ENCODE data around the gene NAT14.

Gene NAT14

DNA sequence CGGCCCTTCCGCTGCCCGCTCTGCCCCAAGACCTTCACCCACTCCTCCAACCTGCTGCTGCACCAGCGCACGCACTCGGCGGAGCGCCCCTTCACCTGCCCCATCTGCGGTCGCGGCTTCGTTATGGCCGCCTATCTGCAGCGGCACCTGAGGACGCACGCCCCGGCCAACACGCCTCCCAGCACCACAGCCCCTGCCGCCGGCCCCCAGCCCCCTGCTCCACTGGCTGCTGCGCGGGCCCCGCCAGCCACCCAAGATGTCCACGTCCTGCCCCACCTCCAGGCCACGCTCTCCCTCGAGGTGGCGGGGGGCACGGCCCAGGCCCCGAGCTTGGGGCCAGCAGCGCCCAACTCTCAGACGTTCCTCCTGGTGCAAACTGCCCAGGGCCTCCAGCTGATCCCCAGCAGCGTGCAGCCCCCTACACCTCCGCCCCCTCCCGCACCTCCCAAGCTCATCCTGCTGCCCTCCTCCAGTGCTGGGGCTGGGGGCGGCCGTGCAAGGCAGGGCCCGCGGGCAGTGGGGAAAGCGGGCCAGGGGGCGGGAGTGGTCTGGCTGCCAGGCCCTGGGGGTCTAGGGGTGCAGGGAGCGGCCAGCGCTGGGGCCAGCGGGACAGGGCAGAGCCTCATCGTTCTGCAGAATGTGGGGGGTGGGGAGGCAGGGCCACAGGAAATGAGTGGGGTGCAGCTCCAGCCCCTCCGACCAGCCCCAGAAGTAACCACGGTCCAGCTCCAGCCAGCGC, 1.9 kb upstream of the NAT14 start:
- no peak for DNase-seq
- H3K27me3 ChIP-seq (replicated peaks in 2 of 5; ENCODE audit: control insufficient read depth in 4 of 5, insufficient read depth in 5 of 5, low read length in 4 of 5), result no peaks in the 10 kb centered on the region
- H3K4me1 ChIP-seq (ENCODE audit: control extremely low read depth in 1 of 4, control insufficient read depth in 4 of 4, insufficient read depth in 4 of 4, low read length in 3 of 4), result peaks cover 0 to 36% (median 26%) of the 10 kb centered on the region in 4 experiments
- POLR2A ChIA-PET, result no interaction called here
- no peak overlapping the region for H3K4me3 ChIP-seq (ENCODE audit: control insufficient read depth in 1 of 7, extremely low read depth in 1 of 7, insufficient read depth in 4 of 7, low read depth in 2 of 7, low read length in 6 of 7)
- WGBS (ENCODE audit: insufficient coverage), result 94% methylated on average over 45 of the region's 47 CpGs
- no peak overlapping the region for H3K27ac ChIP-seq (ENCODE audit: insufficient read depth in 1 of 2, low read depth in 1 of 2, low read length in 2 of 2, poor library complexity in 1 of 2, severe bottlenecking in 2 of 2)
- H3K9me3 ChIP-seq (ENCODE audit: control extremely low read depth in 1 of 5, control insufficient read depth in 4 of 5, insufficient read depth in 2 of 5, low read depth in 1 of 5, low read length in 4 of 5), result no peaks in the 10 kb centered on the region
- peaks cover 0 to 21% (median 9%) of the 10 kb centered on the region in 4 experiments for H3K36me3 ChIP-seq (ENCODE audit: control insufficient read depth in 4 of 4, insufficient read depth in 4 of 4, low read length in 3 of 4)
- CTCF ChIA-PET, result interaction anchor here (1.0 to 2.7 kb wide), 2 partner anchors 14 to 16 kb away, joined by 3 to 12 read pairs; no protein-coding TSS in a partner anchor

DNA sequence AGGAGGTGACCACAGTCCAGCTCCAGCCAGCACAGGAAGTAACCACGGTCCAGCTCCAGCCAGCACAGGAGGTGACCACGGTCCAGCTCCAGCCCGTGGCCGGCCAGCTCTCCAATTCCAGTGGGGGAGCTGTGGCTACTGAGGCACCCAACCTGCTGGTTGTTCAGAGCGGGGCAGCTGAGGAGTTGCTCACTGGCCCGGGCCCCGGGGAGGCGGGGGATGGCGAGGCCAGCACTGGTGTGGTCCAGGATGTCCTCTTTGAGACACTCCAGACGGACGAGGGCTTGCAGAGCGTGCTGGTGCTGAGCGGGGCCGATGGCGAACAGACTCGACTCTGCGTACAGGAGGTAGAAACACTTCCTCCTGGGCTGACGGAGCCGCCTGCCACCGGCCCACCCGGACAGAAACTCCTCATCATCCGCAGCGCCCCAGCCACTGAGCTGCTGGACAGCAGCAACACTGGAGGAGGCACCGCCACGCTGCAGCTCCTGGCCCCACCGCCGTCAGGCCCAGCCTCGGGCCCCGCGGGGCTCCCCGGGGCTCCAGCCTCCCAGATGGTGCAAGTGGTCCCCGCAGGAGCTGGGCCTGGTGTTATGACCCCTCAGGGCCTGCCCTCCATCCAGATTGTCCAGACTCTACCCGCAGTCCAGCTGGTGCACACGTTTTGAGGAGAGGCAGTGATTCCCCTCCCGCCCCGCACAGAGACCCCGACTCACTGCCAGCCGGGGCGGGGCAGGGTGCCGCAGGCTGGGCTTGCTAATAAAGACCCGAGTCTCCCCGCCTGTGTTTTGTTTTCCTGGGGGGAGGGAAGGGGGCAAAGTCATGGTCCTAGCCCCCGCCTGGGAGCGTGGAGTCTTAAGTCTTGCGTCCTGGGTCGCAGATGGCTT, 1.0 kb upstream of the NAT14 start:
- no peak for DNase-seq
- ChIA-PET POLR2A (no interaction called here), CTCF (interaction anchor here (1.0 to 2.7 kb wide), 4 partner anchors 13 to 17 kb away, joined by 3 to 12 read pairs (median 6); no protein-coding TSS in a partner anchor)
- WGBS (ENCODE audit: insufficient coverage), result 89% methylated on average over 39 of the region's 46 CpGs
- H3K27ac ChIP-seq (ENCODE audit: insufficient read depth in 1 of 2, low read depth in 1 of 2, low read length in 2 of 2, poor library complexity in 1 of 2, severe bottlenecking in 2 of 2), result no peak overlapping the region
- peaks cover 0 to 21% (median 9%) of the 10 kb centered on the region in 4 experiments for H3K36me3 ChIP-seq (ENCODE audit: control insufficient read depth in 4 of 4, insufficient read depth in 4 of 4, low read length in 3 of 4)
- H3K4me1 ChIP-seq (ENCODE audit: control extremely low read depth in 1 of 4, control insufficient read depth in 4 of 4, insufficient read depth in 4 of 4, low read length in 3 of 4), result peaks cover 0 to 39% (median 30%) of the 10 kb centered on the region in 4 experiments
- H3K27me3 ChIP-seq (replicated peaks in 2 of 5; ENCODE audit: control insufficient read depth in 4 of 5, insufficient read depth in 5 of 5, low read length in 4 of 5), result no peaks in the 10 kb centered on the region
- H3K4me3 ChIP-seq (ENCODE audit: control insufficient read depth in 1 of 7, extremely low read depth in 1 of 7, insufficient read depth in 4 of 7, low read depth in 2 of 7, low read length in 6 of 7), result peak overlapping the region in 6 of 7 experiments; percentile 64 to 85 (median 72)
- no peaks in the 10 kb centered on the region for H3K9me3 ChIP-seq (ENCODE audit: control extremely low read depth in 1 of 5, control insufficient read depth in 4 of 5, insufficient read depth in 2 of 5, low read depth in 1 of 5, low read length in 4 of 5)

DNA sequence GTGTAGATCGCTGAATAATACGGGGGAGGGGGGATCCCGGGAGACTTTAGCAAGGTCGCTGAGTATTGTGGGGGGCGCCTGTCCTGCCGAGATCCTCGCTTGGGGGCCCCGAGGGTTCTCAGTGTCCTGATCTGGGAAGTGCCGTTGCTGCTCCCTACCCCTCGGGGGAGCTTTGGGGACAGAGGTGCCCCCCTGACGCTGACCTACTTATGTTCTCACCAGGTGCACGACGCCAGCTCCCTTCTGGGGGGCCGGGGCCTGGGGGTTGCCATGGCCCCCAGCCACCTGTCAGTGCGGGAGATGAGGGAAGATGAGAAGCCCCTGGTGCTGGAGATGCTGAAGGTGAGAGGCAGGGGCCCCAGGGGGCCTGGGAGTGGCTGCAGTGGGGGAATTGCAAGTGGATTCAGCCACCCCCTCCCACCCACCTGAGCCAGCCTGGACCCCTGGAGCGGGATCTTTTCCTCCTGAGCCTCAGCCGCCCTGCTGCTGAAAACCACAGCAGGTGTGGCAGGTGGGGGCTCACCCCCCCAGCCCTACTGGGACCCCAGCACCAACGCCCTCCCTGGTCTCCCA, 537 bp downstream of the NAT14 start:
- Histone ChIP-seq H3K4me3 (ENCODE audit: control insufficient read depth in 1 of 7, extremely low read depth in 1 of 7, insufficient read depth in 4 of 7, low read depth in 2 of 7, low read length in 6 of 7) (peak overlapping the region; percentile 47 to 85 (median 72)), H3K9me3 (ENCODE audit: control extremely low read depth in 1 of 5, control insufficient read depth in 4 of 5, insufficient read depth in 2 of 5, low read depth in 1 of 5, low read length in 4 of 5) (no peaks in the 10 kb centered on the region), H3K27me3 (replicated peaks in 2 of 5; ENCODE audit: control insufficient read depth in 4 of 5, insufficient read depth in 5 of 5, low read length in 4 of 5) (peaks cover 0 to 3% (median 0%) of the 10 kb centered on the region in 5 experiments), H3K4me1 (ENCODE audit: control extremely low read depth in 1 of 4, control insufficient read depth in 4 of 4, insufficient read depth in 4 of 4, low read length in 3 of 4) (peaks cover 0 to 39% (median 30%) of the 10 kb centered on the region in 4 experiments), H3K36me3 (ENCODE audit: control insufficient read depth in 4 of 4, insufficient read depth in 4 of 4, low read length in 3 of 4) (peaks cover 0 to 21% (median 8%) of the 10 kb centered on the region in 4 experiments), H3K27ac (ENCODE audit: insufficient read depth in 1 of 2, low read depth in 1 of 2, low read length in 2 of 2, poor library complexity in 1 of 2, severe bottlenecking in 2 of 2) (peak overlapping the region in 1 of 2 experiments; percentile 74)
- CTCF ChIA-PET, result interaction anchor here (1.4 to 2.7 kb wide), 4 partner anchors 12 to 19 kb away, joined by 3 to 12 read pairs (median 7); no protein-coding TSS in a partner anchor
- DNase-seq, result no peak
- POLR2A ChIA-PET, result no interaction called here
- WGBS (ENCODE audit: insufficient coverage), result 35% methylated on average over 13 of the region's 18 CpGs

DNA sequence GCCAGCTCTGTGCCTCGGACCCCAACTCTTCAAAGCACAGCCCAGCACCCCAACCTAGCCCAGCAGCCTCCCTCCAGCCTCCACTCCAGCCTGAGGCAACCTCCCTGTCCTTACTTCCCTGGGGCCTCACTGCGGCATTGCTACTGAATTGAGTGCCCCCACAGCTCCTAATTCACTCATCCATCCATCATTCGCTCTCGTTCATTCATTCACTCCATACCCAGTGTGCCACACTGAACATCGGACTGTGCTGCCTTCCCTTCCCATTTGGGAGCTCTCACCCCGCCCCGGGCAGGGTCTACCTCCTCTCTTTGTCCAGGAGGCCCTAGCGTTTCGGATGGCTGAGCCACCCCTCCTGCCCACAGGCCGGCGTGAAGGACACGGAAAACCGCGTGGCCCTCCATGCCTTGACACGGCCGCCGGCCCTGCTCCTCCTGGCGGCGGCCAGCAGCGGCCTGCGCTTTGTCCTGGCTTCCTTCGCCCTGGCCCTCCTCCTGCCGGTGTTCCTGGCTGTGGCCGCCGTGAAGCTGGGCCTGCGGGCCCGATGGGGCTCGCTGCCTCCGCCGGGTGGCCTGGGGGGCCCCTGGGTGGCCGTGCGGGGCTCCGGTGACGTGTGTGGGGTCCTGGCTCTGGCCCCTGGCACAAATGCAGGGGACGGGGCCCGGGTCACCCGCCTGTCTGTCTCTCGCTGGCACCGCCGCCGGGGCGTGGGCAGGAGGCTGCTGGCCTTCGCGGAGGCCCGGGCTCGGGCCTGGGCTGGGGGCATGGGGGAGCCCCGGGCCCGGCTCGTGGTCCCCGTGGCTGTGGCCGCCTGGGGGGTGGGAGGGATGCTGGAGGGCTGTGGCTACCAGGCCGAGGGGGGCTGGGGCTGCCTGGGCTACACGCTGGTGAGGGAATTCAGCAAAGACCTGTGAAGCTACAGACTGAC, 1.3 kb downstream of the NAT14 start:
- 93% methylated on average over 51 of the region's 53 CpGs for WGBS (ENCODE audit: insufficient coverage)
- no peak for DNase-seq
- Histone ChIP-seq H3K36me3 (ENCODE audit: control insufficient read depth in 4 of 4, insufficient read depth in 4 of 4, low read length in 3 of 4) (peaks cover 0 to 19% (median 6%) of the 10 kb centered on the region in 4 experiments), H3K27me3 (replicated peaks in 2 of 5; ENCODE audit: control insufficient read depth in 4 of 5, insufficient read depth in 5 of 5, low read length in 4 of 5) (peaks cover 0 to 4% (median 0%) of the 10 kb centered on the region in 5 experiments), H3K4me3 (ENCODE audit: control insufficient read depth in 1 of 7, extremely low read depth in 1 of 7, insufficient read depth in 4 of 7, low read depth in 2 of 7, low read length in 6 of 7) (peak overlapping the region in 1 of 7 experiments; percentile 72), H3K4me1 (ENCODE audit: control extremely low read depth in 1 of 4, control insufficient read depth in 4 of 4, insufficient read depth in 4 of 4, low read length in 3 of 4) (peaks cover 0 to 39% (median 30%) of the 10 kb centered on the region in 4 experiments), H3K27ac (ENCODE audit: insufficient read depth in 1 of 2, low read depth in 1 of 2, low read length in 2 of 2, poor library complexity in 1 of 2, severe bottlenecking in 2 of 2) (no peak overlapping the region), H3K9me3 (ENCODE audit: control extremely low read depth in 1 of 5, control insufficient read depth in 4 of 5, insufficient read depth in 2 of 5, low read depth in 1 of 5, low read length in 4 of 5) (no peaks in the 10 kb centered on the region)
- POLR2A ChIA-PET, result interaction anchor here (0.9 to 1.1 kb wide), 3 partner anchors 9 to 79 kb away, joined by 3 to 4 read pairs (median 4); partner anchors contain the start of genes UBE2S and ZNF628
- CTCF ChIA-PET, result interaction anchor here (1.2 to 2.0 kb wide), 7 partner anchors 10 to 19 kb away, joined by 3 to 8 read pairs (median 3); partner anchors contain the start of gene ZNF628

DNA sequence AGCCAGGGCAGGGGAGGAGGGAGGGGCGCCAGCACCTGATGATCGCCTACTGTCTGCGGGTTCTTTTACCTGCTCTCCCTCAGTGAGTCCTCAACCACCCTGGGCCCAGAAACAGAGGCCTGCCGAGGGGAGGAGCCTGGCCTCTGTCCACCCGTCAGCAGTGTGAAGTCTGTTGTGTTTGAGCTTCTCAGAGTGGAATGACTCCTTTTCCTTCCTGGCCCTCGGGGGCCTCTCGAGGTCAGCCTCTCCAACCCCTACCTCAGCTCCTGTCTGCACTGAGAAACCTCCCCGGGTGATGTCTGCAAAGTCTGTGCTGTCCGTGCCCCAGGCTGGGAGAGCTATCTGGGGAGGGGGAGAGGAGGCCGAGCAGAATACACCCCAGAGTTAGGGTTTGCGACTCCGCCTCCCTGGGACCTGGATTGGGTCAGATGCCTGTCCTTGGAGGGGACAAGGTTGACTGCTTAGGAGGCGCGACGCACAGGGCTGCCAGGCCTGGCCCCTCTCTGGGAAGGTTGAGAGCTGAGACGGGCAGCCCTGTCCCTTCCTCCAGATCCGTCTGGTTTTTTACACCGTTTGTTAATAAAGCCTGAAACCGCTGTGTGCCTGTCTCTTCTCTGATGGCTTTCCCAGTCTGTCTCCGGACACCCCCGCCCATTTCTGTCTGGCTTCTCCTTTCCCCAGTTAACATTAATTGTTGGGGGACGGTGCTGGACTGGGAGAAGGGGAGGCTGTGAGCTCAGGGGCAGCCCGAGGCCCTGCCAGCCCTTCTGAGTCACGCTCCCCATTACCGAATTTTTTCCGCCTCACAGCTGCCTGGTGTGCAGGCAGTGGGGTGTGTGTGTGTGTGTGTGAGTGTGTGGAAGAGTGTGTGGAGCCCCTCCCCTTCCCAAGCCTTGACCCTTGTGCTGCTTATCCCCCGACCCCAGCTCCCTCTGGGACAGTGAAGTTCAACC, 2.3 kb downstream of the NAT14 start:
- Histone ChIP-seq H3K36me3 (ENCODE audit: control insufficient read depth in 4 of 4, insufficient read depth in 4 of 4, low read length in 3 of 4) (peaks cover 0 to 17% (median 4%) of the 10 kb centered on the region in 4 experiments), H3K4me3 (ENCODE audit: control insufficient read depth in 1 of 7, extremely low read depth in 1 of 7, insufficient read depth in 4 of 7, low read depth in 2 of 7, low read length in 6 of 7) (no peak overlapping the region), H3K27me3 (replicated peaks in 2 of 5; ENCODE audit: control insufficient read depth in 4 of 5, insufficient read depth in 5 of 5, low read length in 4 of 5) (peaks cover 0 to 11% (median 2%) of the 10 kb centered on the region in 5 experiments), H3K9me3 (ENCODE audit: control extremely low read depth in 1 of 5, control insufficient read depth in 4 of 5, insufficient read depth in 2 of 5, low read depth in 1 of 5, low read length in 4 of 5) (no peaks in the 10 kb centered on the region), H3K4me1 (ENCODE audit: control extremely low read depth in 1 of 4, control insufficient read depth in 4 of 4, insufficient read depth in 4 of 4, low read length in 3 of 4) (peaks cover 0 to 39% (median 30%) of the 10 kb centered on the region in 4 experiments), H3K27ac (ENCODE audit: insufficient read depth in 1 of 2, low read depth in 1 of 2, low read length in 2 of 2, poor library complexity in 1 of 2, severe bottlenecking in 2 of 2) (no peak overlapping the region)
- no peak for DNase-seq
- CTCF ChIA-PET, result interaction anchor here (1.2 to 1.8 kb wide), 5 partner anchors 9 to 20 kb away, joined by 3 to 6 read pairs (median 3); partner anchors contain the start of gene ZNF628
- 79% methylated on average over 15 of the region's 27 CpGs for WGBS (ENCODE audit: insufficient coverage)
- POLR2A ChIA-PET, result interaction anchor here (0.9 to 1.1 kb wide), 3 partner anchors 10 to 80 kb away, joined by 3 to 4 read pairs (median 4); partner anchors contain the start of genes UBE2S and ZNF628
